Activated CD8-positive, alpha-beta memory T cell treated with anti-CD3 and anti-CD28 coated beads for 24 hours (primary cell): ENCODE measurements around the gene RIF1.

ENCODE experiments used
- DNase-seq: peaks from one replicate; pipeline ENCODE4 v3.0.0-alpha.2; 2020

RIF1 gene, protein sequence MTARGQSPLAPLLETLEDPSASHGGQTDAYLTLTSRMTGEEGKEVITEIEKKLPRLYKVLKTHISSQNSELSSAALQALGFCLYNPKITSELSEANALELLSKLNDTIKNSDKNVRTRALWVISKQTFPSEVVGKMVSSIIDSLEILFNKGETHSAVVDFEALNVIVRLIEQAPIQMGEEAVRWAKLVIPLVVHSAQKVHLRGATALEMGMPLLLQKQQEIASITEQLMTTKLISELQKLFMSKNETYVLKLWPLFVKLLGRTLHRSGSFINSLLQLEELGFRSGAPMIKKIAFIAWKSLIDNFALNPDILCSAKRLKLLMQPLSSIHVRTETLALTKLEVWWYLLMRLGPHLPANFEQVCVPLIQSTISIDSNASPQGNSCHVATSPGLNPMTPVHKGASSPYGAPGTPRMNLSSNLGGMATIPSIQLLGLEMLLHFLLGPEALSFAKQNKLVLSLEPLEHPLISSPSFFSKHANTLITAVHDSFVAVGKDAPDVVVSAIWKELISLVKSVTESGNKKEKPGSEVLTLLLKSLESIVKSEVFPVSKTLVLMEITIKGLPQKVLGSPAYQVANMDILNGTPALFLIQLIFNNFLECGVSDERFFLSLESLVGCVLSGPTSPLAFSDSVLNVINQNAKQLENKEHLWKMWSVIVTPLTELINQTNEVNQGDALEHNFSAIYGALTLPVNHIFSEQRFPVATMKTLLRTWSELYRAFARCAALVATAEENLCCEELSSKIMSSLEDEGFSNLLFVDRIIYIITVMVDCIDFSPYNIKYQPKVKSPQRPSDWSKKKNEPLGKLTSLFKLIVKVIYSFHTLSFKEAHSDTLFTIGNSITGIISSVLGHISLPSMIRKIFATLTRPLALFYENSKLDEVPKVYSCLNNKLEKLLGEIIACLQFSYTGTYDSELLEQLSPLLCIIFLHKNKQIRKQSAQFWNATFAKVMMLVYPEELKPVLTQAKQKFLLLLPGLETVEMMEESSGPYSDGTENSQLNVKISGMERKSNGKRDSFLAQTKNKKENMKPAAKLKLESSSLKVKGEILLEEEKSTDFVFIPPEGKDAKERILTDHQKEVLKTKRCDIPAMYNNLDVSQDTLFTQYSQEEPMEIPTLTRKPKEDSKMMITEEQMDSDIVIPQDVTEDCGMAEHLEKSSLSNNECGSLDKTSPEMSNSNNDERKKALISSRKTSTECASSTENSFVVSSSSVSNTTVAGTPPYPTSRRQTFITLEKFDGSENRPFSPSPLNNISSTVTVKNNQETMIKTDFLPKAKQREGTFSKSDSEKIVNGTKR (N-terminal part only)

GRCh38 chr2:151409601-151410484 lies at the start of gene RIF1:
TSS of gene RIF1 (plus strand) at chr2:151409902. CDS start at chr2:151410424, 522 bp downstream.
- peak; percentile 92 for DNase-seq

GRCh38 chr2:151361674-151362370 lies 47.9 kb upstream of the RIF1 start:
- no peak for DNase-seq

DNA sequence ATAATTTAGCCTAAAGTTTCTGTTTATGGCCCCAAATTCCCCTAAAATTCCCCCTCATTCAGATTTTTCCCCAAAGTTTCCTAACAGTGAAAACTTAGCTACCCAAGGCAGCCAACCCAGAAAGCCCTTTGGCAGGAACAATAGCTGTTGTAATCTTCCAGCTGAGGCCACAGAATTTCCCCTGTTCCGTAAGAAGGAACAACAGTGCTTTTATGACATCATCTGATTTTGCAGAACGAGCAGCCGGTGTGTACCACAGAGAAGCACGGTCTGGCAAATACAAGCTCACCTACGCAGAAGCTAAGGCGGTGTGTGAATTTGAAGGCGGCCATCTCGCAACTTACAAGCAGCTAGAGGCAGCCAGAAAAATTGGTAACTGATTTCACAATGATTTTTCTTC lies 46.0 kb upstream of the RIF1 start:
- no peak for DNase-seq

- DNase-seq = no peak
Observed at GRCh38 chr2:151367571-151367970, 42.1 kb upstream of the RIF1 start.

DNA sequence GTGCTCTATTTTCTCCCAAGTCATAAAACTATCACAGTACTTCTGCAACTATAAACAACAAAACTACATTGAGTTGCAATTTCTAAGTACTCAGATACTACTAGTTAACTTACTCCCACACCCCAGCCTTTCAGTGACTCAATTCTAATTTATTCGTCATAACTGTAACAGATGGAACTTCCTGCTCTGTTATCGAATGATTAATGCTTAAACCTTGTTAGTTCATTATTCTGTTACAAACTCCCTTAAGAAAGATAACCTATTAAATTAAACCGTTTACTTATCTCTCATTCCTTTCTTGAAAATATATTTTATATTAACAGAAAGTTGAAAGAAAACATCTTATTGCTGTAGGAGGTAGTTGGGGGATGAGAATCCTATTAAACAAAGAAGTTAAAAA lies 35.3 kb upstream of the RIF1 start:
- DNase-seq = no peak

- no peak for DNase-seq
Observed at GRCh38 chr2:151379169-151379568, 30.5 kb upstream of the RIF1 start.

GRCh38 chr2:151380580-151381235 lies 29.0 kb upstream of the RIF1 start:
- DNase-seq = no peak

- no peak for DNase-seq
Observed at GRCh38 chr2:151381266-151381665, 28.4 kb upstream of the RIF1 start.

- DNase-seq = no peak
Observed at GRCh38 chr2:151388011-151388410, 21.7 kb upstream of the RIF1 start.

DNA sequence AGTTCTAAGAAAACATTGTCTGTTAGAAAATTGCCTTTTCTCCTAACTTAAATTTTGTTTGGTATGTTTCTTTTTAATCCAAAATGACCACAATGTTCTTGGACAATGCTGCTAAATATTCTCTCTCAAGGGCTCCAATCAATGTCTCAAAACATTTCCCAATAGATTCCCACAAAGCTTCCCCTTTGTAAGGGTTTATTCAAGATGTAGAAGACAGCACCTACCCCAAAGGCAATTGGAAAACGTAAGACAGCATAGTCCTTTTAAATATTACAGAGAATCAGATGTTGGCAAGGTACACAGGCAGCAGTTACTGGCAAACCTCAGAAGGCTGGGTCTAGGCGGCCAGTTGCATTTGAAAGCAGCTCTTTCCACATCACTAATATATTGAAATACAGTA lies 18.3 kb upstream of the RIF1 start:
- no peak for DNase-seq

GRCh38 chr2:151394509-151394908 lies 15.2 kb upstream of the RIF1 start:
- no peak for DNase-seq

- DNase-seq = no peak
Observed at GRCh38 chr2:151395509-151396374, 14.0 kb upstream of the RIF1 start.

- DNase-seq = no peak
Observed at GRCh38 chr2:151399981-151400380, 9.7 kb upstream of the RIF1 start.

DNA sequence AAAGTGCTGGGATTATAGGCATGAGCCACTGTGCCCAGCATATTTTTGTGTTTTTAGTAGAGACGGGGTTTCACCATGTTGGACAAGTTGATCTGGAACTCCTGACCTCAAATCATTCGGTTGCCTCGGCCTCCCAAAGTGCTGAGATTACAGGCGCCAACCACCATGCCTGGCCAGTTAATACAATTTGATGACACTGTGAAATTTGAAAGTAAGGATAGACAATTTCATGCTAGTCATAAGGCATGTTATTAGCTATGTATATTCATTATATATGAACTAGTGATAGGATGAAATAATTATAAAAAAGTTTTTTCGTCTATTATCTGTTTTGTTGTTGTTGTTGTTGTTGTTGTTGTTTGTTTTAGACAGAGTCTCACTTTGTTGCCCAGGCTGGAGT lies 8.6 kb upstream of the RIF1 start:
- DNase-seq = no peak

DNA sequence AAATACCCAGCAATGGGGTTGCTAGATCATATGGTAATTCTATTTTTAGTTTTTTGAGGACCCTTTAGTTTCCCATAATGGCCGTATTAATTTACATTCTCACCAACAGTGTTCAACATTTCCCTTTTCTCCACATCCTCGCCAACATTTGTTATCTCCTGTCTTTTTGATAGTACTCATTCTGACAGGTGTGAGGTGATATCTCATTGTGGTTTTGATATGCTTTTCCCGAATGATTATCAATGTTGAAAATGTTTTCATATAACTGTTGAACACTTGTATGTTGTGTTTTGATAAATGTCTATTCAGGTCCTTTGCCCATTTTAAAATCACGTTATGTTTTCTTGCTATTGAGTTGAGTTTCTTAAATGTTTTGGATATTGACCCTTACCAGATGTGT lies 5.8 kb upstream of the RIF1 start:
- DNase-seq = no peak

- no peak for DNase-seq
Observed at GRCh38 chr2:151405376-151405775, 4.3 kb upstream of the RIF1 start.

DNA sequence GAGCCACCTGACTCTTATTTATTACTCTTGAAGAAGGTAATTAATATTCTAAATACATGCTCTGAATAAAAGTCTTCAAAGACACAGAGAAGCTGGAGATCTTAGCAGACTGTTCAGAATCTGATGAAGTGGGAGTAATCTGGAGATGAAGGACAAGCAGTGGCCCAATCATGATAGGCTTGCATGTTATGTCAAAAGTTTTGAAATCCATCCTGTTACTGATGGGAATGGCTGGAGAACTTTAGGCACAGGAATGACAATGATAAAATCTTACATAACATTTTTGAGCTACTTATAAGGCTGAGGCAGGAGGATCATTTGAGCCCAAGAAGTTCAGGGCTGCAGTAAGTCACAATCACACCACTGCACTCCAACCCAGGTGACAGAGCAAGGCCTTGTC lies 2.4 kb upstream of the RIF1 start:
- DNase-seq = no peak

GRCh38 chr2:151408788-151409600 lies 708 bp upstream of the RIF1 start:
- no peak for DNase-seq

DNA sequence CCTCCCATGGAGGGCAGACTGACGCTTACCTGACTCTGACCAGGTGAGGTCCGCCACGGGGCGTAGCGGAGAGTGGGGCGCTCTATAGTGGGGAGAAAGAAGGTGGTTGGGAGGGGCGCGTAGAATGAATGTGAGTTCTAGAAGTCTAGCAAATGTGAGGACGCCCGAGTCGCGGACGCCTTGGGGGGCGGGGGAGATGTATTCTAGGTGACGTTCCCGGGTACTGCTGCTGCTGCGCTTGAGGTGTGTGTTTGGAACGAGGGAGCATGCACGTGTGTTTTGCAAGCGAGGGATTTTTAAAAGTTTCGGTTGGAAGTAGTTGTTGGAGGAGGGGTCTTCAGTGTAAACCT lies 758 bp downstream of the RIF1 start:
- peak; percentile 75 for DNase-seq
